Measurements from ENCODE around the gene ZNG1A.
"Not testable (repeated sequence)": the region's sequence is repeated elsewhere in the genome, so short reads cannot be mapped to it uniquely, and the experiment has no call there.

The ZNG1A gene

DNA sequence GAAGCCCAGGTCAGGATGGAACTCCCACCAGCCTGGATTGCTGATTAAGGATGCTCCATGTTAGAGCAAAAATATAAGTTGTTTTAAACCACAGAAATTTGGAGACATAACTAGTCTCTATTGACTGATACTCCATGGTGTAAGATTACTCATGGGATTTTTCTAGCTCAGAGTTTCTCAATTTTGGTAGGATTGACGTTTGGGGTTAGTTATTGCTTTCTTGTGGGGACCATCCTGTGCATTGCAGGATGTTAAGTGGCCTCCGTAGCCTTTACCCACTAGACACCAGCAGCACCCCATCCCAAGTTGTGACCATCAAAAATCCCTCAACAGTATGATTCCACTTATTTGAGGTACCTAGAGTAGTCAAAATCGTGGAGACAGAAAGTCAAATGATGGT, 80.1 kb downstream of the ZNG1A start:
- not testable (repeated sequence) for DNase-seq (ENCODE audit: low read depth)

DNA sequence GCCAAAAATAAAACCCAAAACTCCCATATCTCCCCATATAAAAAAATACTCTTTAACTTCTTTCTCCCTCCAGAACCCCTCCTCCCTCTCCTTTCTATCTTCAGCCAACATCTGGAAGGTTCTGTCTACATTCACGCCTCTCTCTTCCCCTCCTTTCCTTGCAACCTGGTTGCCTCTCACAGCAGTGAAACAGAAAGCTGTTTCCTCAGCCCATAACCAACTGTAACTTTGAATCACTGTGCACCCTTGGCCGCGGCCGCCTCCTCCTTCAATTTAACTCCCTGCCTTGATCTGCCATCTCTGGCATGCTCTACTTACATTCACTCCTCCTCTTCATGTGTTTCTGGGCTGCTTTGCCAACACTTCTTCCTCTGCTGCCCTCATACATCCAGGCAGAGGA, 83.9 kb downstream of the ZNG1A start:
- not testable (repeated sequence) for DNase-seq (ENCODE audit: low read depth)

DNA sequence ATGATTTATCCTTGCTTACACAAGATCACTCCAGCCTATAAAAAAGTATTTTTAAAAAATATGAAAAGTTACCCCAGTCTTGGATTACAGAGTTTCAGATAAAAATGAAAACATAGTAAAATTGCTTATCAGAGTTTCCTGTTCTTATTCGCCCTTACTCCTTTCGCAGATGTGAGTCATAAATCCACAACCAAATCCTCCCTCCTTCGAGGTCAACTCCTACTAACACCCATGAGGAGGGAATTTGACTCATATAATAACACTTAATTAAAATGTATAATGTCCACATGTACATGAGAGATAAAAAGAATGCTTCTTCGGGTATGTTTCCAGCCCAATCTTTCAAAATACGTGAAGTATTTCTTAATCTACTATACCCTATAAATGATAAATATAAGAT, 84.5 kb downstream of the ZNG1A start:
- not testable (repeated sequence) for DNase-seq (ENCODE audit: low read depth)

DNA sequence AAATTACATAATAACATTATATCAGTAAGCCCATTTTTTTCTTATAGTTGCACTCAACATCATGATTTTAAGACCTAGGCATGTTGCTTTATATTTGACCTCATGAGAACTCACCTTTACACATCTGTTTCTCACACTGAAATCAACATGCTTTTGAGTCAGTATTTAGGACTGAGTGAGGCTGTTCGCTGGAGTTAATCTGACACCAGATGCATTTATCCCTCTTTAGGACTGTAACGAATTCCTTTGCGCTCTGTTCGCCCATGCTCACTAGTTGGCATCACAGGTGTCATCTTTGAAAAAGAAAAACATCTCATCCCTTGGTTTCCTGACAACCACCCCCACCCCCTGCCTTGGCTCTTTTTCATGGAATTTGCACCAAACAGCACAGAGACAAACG, 84.9 kb downstream of the ZNG1A start:
- not testable (repeated sequence) for DNase-seq (ENCODE audit: low read depth)

DNA sequence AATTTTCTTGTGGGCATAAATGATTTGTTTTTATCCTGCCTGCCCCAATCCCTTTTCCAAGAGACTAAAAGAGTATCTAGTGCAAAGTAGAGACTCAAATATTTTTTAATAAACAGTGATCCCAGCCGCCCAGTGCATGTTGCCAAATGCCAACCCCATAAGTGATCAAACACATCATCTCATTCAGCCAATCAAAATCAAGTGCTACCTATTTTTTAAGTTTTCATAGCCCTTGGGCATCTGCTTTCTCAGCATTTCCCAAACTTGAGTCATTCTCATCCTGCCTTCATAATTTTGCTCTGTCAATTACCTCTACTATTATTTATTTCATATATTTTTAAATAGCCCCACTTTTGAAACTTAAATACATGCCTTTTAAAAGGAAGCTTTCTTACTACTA, 88.0 kb downstream of the ZNG1A start:
- not testable (repeated sequence) for DNase-seq (ENCODE audit: low read depth)

DNA sequence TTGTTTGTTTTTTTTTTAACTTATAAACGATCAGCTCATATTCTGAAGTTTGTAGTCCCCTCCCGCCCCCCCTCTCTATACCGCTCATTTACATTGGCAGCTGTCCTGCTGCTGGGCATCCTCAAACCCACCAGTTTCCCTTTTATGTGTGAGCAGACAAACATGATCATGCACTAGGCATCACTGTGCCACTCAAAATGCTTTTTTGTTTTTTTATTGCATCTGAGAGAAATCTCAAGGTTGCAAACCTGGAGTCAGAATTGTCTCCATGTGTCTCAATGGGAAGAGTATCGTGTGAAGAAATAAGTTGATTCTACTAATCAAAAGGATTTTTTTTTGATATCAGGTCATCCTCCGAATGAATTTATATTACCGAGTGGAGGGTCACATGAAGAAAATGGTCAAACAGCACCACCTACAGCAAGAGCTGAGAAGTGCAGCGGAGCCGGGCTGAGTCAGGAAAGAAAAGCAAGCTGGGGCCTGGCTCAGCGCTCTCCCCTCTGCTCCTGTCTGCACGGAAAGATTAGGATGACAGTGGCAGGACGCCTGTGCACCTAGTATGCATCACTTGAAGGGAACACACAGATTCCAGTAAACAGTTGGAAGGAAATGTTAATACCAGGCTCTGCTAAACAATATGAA, 90.3 kb downstream of the ZNG1A start:
- DNase-seq (ENCODE audit: low read depth) = not testable (repeated sequence)

DNA sequence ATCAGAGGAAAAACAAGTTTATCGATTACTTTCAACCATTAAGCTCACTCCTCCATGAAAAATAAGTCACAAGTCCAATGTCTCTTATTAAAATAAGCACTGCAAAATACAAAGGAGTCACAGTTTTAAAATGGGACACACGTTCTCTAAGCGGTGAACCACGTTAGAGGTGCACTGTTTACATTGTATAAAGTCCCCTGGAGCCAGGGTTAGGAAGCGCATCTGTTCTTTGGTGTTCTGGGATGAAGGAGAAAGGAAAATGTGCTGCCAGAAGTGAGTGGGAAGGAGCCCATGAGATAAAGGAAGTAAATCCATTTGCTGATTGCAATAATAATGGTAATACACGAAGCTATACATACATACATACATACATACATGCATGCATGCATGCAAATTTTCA, 91.0 kb downstream of the ZNG1A start:
- not testable (repeated sequence) for DNase-seq (ENCODE audit: low read depth)

DNA sequence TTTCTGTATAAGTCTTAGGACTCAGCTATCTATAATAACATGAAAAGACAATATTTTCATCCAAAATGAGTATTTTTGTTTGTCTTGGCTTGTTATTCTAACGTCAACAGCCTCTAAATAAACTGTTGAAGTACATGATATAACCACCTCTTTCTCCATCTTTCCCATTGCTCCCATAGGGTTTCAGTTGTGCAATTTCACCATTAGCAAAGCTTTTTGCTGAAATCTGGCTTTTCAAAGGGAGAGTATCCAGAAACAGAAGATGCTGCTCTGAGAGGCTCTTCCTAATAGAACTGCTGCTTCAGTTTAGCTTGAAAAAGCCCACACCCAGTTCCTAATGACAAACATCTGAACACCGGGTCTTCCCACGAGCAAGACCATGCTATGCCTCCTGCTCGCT, 91.8 kb downstream of the ZNG1A start:
- not testable (repeated sequence) for DNase-seq (ENCODE audit: low read depth)

DNA sequence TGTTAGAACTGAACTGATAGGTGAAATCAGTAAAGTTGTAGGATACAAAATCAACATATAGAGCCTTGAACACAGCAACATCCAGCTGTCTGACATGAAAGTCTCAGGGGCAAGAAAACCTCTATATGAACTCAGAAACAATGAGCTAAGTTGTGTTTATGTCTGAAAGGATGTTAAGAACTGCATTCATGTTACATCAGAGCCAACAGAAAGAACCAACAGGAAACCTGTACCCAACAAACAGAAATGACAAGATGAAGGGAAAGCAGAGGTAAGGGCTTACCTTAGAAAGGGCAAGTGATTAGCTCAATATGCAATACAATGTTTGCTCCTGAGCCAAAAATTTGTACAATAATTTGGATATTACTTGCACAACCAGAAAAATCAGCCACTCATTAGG, 92.2 kb downstream of the ZNG1A start:
- DNase-seq (ENCODE audit: low read depth) = not testable (repeated sequence)

DNA sequence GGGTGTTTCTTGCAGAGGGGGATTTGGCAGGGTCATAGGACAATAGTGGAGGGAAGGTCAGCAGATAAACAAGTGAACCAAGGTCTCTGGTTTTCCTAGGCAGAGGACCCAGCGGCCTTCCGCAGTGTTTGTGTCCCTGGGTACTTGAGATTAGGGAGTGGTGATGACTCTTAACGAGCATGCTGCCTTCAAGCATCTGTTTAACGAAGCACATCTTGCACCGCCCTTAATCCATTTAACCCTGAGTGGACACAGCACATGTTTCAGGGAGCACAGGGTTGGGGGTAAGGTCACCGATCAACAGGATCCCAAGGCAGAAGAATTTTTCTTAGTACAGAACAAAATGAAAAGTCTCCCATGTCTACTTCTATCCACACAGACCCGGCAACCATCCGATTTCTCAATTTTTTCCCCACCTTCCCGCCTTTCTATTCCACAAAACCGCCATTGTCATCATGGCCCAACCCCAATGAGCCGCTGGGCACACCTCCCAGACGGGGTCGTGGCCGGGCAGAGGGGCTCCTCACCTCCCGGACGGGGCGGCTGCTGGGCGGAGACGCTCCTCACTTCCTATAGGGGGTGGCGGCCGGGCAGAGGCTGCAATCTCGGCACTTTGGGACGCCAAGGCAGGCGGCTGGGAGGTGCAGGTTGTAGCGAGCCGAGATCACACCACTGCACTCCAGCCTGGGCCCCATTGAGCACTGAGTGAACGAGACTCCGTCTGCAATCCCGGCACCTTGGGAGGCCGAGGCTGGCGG, 95.7 kb downstream of the ZNG1A start:
- not testable (repeated sequence) for DNase-seq (ENCODE audit: low read depth)

DNA sequence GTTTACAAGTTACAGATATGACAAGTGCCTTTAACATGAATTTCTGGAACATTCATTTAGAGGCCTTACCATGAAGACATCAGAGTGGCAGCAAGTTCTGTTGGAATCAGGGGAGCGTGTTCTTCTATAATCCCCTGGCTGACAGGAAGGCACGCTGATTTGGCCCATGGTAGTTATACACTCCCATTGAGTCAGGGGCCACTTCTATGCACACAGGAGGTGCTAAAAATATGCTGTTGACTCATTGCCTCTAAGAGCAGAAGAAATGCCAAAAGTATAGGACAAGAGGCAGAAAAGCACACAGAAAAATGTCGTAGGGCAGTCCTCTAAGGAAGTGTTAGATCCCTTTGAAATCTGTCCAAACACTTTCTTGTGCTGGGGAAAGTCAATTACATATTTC, 100.5 kb downstream of the ZNG1A start:
- not testable (repeated sequence) for DNase-seq (ENCODE audit: low read depth)

DNA sequence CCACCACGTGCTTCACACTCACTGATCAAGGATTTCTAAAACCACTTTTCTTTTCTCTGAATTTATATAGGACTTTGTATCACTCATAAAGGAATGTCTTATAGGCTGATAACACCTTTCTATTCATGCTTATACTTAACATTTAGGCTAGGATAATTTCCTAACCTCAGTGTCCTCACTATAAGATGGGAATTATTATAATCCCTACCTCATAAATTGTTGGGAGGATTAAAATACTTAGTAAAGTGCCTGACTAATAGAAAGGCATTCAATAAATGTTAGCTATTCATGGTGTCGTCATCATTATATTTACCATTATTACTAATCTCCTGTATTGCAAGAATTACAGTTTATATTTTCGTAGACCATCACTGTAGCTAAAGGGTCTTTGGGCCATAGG, 102.5 kb downstream of the ZNG1A start:
- DNase-seq (ENCODE audit: low read depth) = not testable (repeated sequence)

DNA sequence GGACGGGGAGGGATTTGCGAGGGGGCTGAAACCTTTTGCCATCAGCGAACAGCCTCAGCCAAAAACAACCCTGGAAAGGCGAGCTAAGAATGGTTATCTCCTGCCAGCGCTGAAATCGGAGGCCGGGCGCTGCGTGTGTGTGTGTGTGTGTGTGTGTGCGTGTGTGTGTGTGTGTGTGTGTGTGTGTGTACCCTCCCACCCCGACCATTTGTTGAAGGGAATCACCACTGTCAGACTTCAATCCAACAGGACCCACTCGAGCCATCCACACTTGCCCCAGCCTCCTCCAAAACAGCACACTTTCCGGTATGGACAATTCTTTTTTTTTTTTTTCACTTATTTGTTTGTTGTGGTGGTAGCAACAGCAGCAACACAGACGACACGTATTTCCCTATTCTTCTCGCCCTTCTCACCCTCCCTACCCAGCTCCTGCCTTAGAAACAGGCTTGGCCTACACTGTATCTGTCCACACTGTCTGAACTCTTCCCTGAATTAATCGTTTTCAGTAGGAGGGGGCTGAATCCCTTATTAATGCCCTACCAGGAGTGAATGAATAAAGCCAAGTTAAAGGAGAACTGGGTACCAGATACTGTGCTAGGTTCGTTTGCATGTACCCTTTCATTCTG, 104.8 kb downstream of the ZNG1A start:
- DNase-seq (ENCODE audit: low read depth) = not testable (repeated sequence)

DNA sequence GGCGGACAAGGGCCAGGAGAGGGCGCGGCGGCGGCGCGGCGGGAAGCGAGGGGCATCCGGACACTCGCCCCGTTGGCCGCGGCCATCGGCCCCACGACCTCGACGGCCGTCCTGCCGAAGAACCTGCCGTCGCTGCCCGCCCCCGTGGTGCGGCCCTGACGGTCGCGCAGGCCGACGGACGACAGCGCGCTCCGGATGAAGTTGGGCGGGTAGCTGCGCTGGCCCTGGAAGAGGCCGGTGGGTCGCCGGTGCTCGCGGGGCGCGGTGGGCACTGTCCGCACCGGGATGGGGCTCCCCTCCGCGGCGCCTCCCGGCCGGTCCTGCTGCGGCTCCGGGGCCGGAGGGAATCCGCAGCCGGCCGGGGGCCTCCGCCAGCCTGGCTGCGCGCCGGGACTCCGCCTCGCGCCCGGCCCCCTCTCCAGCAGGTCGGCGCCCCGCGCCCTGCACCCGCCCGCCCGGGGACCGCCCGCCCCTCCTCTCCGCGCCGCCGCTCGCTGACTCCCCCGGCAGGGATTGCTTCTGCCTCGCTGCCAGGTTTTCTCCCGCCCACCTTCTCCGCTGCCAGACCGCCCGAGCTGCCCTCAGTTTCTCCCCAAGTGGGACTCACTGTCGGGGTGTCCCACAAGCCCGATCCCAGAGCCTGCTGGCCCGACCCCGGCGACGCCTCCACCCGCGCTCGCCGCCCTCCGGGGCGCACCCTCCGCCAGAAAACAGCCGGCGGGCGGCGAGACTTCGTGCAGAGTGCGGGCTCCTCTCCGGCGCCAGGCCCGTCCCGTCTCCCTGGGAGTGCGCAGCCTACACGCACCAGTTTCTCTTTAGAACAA, 105.6 kb downstream of the ZNG1A start:
- not testable (repeated sequence) for DNase-seq (ENCODE audit: low read depth)

Measured in stimulated activated CD8-positive, alpha-beta memory T cell treated with anti-CD3 and anti-CD28 coated beads, Interleukin-12 subunit alpha, Interleukin-12 subunit beta, amount 100 ng/mL, for 1 hour (primary cell).